Measurements from ENCODE around the gene METTL21C.

Gene METTL21C

DNA sequence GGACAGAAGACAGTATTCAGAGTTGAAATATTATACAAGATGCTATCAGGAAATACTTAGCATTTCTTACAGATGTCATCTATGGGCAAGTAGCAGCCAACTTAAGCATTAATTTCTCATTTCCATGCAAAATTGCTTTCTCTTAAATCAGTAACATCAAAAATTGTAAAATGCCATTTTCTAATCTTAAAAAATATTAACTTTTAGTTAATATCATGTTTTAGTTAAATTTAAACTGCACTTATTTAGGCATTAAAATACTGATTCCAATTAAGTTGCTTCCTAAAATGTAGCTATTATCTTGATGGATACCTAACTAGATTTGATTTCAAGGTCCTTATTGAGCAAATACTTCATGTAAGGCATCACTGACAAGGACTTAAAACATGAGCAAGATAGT is 27.8 kb downstream of the METTL21C start:
- DNase-seq (ENCODE audit: low spot score): no peak

DNA sequence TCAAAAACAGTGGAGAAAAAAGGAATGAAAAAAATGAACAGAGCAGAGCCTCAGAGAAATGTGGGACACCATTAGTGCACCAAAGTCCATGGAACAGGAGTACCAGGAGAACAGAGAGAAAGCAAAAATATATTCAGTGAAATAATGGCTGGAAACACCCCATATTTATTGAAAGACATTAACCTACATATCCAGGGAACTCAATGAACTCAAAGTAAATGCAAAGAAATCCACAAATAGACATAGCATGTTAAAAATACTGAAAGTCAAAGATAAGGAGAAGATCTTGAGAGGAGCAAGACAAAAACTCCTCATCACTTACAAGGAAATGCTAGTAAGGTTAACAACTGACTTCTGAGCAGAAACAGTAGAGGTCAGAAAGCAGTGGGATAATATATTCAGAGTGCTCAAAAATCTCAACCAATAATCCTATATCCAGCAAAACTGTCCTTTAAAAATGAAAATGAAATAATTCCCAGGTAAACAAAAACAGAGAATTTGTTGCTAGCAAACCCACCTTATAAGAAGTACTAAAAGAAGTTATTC is 35.6 kb downstream of the METTL21C start:
- no peak for DNase-seq (ENCODE audit: low spot score)

GRCh38 chr13:102658660-102659059 is 36.2 kb downstream of the METTL21C start:
- no peak for DNase-seq (ENCODE audit: low spot score)

GRCh38 chr13:102657630-102658029 is 37.2 kb downstream of the METTL21C start:
- no peak for DNase-seq (ENCODE audit: low spot score)

DNA sequence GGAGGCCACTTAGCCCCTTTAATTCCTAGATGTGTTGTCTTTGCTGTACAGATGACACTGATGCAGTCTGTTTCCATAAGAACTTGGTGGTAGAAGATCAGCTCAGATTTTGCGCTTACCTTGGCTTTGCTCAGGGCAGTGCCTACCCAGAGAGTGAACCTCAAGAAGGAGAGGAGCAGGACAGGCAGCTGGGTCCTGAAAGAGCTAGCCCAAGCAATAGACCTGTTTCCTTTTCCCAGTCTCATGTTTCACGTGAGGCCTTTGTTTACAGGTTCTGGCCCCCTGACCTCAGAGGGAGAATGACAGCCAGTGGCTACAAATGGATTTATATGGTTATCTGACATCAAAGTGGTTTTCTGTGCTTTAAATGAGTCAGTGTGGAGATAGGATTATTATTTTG is 40.1 kb downstream of the METTL21C start:
- no peak for DNase-seq (ENCODE audit: low spot score)

DNA sequence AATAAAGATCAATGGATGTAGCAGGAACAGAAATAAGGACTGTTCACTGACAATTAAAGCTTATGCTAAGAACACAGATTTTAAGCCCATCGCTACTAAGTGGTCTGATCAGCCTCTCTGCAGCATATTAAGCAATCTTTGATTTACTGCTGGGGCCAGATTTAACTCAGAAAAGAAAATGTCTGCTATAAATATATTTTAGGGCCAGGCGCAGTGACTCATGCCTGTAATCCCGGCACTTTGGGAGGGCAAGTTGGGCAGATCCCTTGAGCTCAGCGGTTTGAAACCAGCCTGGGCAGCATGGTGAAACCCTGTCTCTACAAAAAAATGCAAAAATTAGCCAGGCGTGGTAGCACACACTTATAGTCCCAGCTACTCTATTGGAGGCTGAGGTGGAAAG is 43.0 kb downstream of the METTL21C start:
- DNase-seq (ENCODE audit: low spot score): no peak

- no peak for DNase-seq (ENCODE audit: low spot score)
Observed at GRCh38 chr13:102651392-102651791, 43.5 kb downstream of the METTL21C start.

GRCh38 chr13:102650444-102650843 is 44.4 kb downstream of the METTL21C start:
- DNase-seq (ENCODE audit: low spot score): no peak

DNA sequence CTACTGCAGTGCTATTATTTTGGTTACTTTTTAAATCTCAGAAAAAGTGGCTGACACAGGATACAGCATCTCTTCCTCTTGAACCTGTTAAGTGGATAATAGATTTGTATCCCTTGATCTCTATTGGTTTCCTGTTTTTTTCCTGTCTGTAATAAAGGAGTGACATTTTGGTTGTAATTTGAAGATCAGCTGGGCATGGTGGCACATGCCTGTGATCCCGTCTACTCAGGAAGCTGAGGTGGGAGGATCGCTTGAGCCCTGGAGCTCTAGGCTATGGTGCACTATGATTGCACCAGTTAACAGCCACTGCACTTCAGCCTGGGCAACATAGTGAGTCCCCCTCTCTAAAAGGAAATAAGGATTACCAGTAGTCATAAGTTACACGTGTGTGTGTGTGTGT is 46.8 kb downstream of the METTL21C start:
- DNase-seq (ENCODE audit: low spot score): no peak

GRCh38 chr13:102645701-102646100 is 49.1 kb downstream of the METTL21C start:
- DNase-seq (ENCODE audit: low spot score): no peak

DNA sequence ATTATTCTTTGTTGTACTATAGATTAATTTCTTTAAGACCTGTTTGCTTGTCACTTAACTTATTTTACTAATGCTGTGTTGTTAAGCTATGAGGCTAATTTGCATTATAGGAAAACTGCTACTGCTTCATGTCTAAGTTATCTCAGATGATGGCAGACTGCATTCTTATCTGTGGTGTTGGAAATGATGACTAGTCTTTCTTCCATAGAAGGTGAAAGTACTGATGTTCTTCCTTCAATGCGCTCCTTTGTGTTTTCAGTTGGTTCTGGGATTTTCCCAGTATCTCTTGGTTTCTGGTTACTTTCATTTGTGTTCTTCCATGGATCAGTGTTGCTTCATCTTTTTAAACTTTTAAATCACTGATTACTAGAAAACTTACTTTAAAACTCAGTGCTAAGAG is 51.2 kb downstream of the METTL21C start:
- DNase-seq (ENCODE audit: low spot score): no peak

GRCh38 chr13:102642475-102642874 is 52.4 kb downstream of the METTL21C start:
- DNase-seq (ENCODE audit: low spot score): no peak

GRCh38 chr13:102642029-102642428 is 52.8 kb downstream of the METTL21C start:
- no peak for DNase-seq (ENCODE audit: low spot score)

GRCh38 chr13:102638741-102639140 is 56.1 kb downstream of the METTL21C start:
- DNase-seq (ENCODE audit: low spot score): no peak
